ENCODE measurements around the gene DOK4. TPM values are rescaled to one million over a fixed set of nuclear protein-coding genes. Genes with fewer than 3 reads are reported as not detected.

DOK4 gene
- total and polyA plus RNA-seq, 2 experiments from 2014 or later, result 11.4 to 29.1 TPM

GRCh38 chr16:57501492-57501891 is 15.2 kb upstream of the DOK4 start:
- DNase-seq (ENCODE audit: low spot score) (no peak), ATAC-seq (no peak)
- Mint-ChIP-seq H3K4me1 (peaks cover 9% of the 10 kb centered on the region), H3K27ac (no peak overlapping the region), H3K36me3 (ENCODE audit: low read depth) (no peaks in the 10 kb centered on the region), H3K9me3 (no peaks in the 10 kb centered on the region), H3K27me3 (ENCODE audit: insufficient read depth, low read depth, poor library complexity) (peaks cover 10% of the 10 kb centered on the region), H3K4me3 (no peak overlapping the region)
- Histone ChIP-seq H3K9me2 (ENCODE audit: insufficient read depth) (no peaks in the 10 kb centered on the region), H3K4me2 (no peak overlapping the region), H3K4me1 (ENCODE audit: insufficient read depth) (no peaks in the 10 kb centered on the region), H4K20me1 (replicated peaks; ENCODE audit: insufficient read depth) (no peaks in the 10 kb centered on the region), H2AFZ (no peak overlapping the region), H3K27me3 (ENCODE audit: insufficient read depth) (no peaks in the 10 kb centered on the region), H3K4me3 (no peak overlapping the region), H3K79me2 (replicated peaks; ENCODE audit: insufficient read depth) (no peaks in the 10 kb centered on the region), H3K27ac (ENCODE audit: low read depth) (no peak overlapping the region), H3K36me3 (ENCODE audit: insufficient read depth) (no peaks in the 10 kb centered on the region), H3F3A (replicated peaks; ENCODE audit: low read depth) (no peaks in the 10 kb centered on the region)
- TF ChIP-seq ZNF331 (CRISPR knock-in tag; IDR thresholded peaks at IDR 0.05; ENCODE audit: low read depth), result no peak
- TF ChIP-seq, protein P1, sequence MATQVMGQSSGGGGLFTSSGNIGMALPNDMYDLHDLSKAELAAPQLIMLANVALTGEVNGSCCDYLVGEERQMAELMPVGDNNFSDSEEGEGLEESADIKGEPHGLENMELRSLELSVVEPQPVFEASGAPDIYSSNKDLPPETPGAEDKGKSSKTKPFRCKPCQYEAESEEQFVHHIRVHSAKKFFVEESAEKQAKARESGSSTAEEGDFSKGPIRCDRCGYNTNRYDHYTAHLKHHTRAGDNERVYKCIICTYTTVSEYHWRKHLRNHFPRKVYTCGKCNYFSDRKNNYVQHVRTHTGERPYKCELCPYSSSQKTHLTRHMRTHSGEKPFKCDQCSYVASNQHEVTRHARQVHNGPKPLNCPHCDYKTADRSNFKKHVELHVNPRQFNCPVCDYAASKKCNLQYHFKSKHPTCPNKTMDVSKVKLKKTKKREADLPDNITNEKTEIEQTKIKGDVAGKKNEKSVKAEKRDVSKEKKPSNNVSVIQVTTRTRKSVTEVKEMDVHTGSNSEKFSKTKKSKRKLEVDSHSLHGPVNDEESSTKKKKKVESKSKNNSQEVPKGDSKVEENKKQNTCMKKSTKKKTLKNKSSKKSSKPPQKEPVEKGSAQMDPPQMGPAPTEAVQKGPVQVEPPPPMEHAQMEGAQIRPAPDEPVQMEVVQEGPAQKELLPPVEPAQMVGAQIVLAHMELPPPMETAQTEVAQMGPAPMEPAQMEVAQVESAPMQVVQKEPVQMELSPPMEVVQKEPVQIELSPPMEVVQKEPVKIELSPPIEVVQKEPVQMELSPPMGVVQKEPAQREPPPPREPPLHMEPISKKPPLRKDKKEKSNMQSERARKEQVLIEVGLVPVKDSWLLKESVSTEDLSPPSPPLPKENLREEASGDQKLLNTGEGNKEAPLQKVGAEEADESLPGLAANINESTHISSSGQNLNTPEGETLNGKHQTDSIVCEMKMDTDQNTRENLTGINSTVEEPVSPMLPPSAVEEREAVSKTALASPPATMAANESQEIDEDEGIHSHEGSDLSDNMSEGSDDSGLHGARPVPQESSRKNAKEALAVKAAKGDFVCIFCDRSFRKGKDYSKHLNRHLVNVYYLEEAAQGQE (IDR thresholded peaks at IDR 0.05; ENCODE audit: unreplicated experiment), result no peak
- no peak for TF ChIP-seq EZH2 (IDR thresholded peaks at IDR 0.05; ENCODE audit: low read depth, unreplicated experiment)
- TF ChIP-seq CREB1 (CRISPR knock-in tag; IDR thresholded peaks at IDR 0.05; ENCODE audit: low read depth), result no peak
- no peak for TF ChIP-seq NANOG (IDR thresholded peaks at IDR 0.05; ENCODE audit: borderline replicate concordance)
- TF ChIP-seq CTCF (conservative IDR thresholded peaks at IDR 0.05; ENCODE audit: low read depth in 2 of 2), result no peak
- TF ChIP-seq POLR2AphosphoS5 (IDR thresholded peaks at IDR 0.05; ENCODE audit: low read depth), result no peak
- TF ChIP-seq STAT1 (IDR thresholded peaks at IDR 0.05; ENCODE audit: unreplicated experiment), result no peak
- TF ChIP-seq, protein P2, sequence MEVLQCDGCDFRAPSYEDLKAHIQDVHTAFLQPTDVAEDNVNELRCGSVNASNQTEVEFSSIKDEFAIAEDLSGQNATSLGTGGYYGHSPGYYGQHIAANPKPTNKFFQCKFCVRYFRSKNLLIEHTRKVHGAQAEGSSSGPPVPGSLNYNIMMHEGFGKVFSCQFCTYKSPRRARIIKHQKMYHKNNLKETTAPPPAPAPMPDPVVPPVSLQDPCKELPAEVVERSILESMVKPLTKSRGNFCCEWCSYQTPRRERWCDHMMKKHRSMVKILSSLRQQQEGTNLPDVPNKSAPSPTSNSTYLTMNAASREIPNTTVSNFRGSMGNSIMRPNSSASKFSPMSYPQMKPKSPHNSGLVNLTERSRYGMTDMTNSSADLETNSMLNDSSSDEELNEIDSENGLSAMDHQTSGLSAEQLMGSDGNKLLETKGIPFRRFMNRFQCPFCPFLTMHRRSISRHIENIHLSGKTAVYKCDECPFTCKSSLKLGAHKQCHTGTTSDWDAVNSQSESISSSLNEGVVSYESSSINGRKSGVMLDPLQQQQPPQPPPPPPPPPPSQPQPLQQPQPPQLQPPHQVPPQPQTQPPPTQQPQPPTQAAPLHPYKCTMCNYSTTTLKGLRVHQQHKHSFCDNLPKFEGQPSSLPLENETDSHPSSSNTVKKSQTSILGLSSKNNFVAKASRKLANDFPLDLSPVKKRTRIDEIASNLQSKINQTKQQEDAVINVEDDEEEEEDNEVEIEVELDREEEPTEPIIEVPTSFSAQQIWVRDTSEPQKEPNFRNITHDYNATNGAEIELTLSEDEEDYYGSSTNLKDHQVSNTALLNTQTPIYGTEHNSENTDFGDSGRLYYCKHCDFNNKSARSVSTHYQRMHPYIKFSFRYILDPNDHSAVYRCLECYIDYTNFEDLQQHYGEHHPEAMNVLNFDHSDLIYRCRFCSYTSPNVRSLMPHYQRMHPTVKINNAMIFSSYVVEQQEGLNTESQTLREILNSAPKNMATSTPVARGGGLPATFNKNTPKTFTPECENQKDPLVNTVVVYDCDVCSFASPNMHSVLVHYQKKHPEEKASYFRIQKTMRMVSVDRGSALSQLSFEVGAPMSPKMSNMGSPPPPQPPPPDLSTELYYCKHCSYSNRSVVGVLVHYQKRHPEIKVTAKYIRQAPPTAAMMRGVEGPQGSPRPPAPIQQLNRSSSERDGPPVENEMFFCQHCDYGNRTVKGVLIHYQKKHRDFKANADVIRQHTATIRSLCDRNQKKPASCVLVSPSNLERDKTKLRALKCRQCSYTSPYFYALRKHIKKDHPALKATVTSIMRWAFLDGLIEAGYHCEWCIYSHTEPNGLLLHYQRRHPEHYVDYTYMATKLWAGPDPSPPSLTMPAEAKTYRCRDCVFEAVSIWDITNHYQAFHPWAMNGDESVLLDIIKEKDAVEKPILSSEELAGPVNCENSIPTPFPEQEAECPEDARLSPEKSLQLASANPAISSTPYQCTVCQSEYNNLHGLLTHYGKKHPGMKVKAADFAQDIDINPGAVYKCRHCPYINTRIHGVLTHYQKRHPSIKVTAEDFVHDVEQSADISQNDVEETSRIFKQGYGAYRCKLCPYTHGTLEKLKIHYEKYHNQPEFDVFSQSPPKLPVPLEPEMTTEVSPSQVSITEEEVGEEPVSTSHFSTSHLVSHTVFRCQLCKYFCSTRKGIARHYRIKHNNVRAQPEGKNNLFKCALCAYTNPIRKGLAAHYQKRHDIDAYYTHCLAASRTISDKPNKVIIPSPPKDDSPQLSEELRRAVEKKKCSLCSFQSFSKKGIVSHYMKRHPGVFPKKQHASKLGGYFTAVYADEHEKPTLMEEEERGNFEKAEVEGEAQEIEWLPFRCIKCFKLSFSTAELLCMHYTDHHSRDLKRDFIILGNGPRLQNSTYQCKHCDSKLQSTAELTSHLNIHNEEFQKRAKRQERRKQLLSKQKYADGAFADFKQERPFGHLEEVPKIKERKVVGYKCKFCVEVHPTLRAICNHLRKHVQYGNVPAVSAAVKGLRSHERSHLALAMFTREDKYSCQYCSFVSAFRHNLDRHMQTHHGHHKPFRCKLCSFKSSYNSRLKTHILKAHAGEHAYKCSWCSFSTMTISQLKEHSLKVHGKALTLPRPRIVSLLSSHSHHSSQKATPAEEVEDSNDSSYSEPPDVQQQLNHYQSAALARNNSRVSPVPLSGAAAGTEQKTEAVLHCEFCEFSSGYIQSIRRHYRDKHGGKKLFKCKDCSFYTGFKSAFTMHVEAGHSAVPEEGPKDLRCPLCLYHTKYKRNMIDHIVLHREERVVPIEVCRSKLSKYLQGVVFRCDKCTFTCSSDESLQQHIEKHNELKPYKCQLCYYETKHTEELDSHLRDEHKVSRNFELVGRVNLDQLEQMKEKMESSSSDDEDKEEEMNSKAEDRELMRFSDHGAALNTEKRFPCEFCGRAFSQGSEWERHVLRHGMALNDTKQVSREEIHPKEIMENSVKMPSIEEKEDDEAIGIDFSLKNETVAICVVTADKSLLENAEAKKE (CRISPR knock-in tag; IDR thresholded peaks at IDR 0.05), result no peak
- TF ChIP-seq ETS1 (IDR thresholded peaks at IDR 0.05), result no peak
- TF ChIP-seq ZNF114 (CRISPR knock-in tag; IDR thresholded peaks at IDR 0.05), result no peak
- no peak for TF ChIP-seq JUNB (IDR thresholded peaks at IDR 0.05; ENCODE audit: unreplicated experiment)
- TF ChIP-seq EZH2phosphoT487 (IDR thresholded peaks at IDR 0.05; ENCODE audit: unreplicated experiment), result no peak
